ENCODE data around the gene PNRC2. TPM values are rescaled to one million over a fixed set of nuclear protein-coding genes. Genes with fewer than 3 reads are reported as not detected.

The PNRC2 gene
- total RNA-seq, 2 experiments from 2014 or later: 172 to 183 TPM

DNA sequence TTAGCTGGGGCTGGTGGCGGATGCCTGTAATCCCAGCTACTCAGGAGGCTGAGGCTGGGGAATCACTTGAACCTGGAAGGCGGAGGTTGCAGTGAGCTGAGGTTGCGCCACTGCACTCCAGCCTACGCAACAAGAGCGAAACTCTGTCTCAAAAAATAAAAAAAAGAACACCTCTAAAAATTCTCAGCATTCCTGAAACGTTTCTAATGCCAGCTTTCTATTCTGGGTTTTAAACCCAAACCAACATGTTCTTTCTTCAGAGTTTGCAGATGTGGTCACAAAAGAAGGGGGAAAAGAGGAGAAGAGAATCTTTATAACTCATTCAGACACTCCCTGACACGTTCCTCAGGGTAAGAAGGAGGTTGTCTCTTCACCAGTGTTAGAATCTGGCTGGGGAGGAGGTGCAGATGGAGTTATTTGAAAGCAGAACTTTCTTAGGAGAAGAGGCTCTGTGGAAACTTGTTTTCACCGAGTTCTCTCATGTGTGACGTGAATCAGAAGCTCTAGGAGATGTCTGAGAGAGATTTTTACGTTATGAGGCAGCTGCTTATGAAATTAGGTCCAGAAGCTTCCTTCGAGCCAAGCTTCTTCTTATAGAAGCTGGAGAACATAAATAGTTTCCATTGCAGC, 28.7 kb upstream of the PNRC2 start:
- Histone ChIP-seq H3K4me1 (ENCODE audit: insufficient read depth, low read length) (no peaks in the 10 kb centered on the region), H3K27ac (ENCODE audit: low read depth in 1 of 2, low read length in 2 of 2) (no peak overlapping the region), H3K4me3 (ENCODE audit: low read length) (no peak overlapping the region), H3K36me3 (ENCODE audit: insufficient read depth, low read length) (no peaks in the 10 kb centered on the region), H3K27me3 (ENCODE audit: control insufficient read depth in 1 of 2, insufficient read depth in 2 of 2, low read length in 2 of 2) (no peaks in the 10 kb centered on the region), H3K9me3 (ENCODE audit: control insufficient read depth in 1 of 2, insufficient read depth in 1 of 2, low read length in 2 of 2) (no peaks in the 10 kb centered on the region)
- Mint-ChIP-seq H3K4me3 (no peak overlapping the region), H3K36me3 (ENCODE audit: low read depth) (no peaks in the 10 kb centered on the region), H3K27ac (no peak overlapping the region), H3K4me1 (ENCODE audit: low read depth) (no peaks in the 10 kb centered on the region), H3K9me3 (no peaks in the 10 kb centered on the region), H3K27me3 (peaks cover 4% of the 10 kb centered on the region)
- CTCF ChIA-PET: no interaction called here
- POLR2A ChIA-PET: no interaction called here
- DNase-seq (no peak), ATAC-seq (ENCODE audit: poor library complexity) (no peak)
- TF ChIP-seq, protein P1, sequence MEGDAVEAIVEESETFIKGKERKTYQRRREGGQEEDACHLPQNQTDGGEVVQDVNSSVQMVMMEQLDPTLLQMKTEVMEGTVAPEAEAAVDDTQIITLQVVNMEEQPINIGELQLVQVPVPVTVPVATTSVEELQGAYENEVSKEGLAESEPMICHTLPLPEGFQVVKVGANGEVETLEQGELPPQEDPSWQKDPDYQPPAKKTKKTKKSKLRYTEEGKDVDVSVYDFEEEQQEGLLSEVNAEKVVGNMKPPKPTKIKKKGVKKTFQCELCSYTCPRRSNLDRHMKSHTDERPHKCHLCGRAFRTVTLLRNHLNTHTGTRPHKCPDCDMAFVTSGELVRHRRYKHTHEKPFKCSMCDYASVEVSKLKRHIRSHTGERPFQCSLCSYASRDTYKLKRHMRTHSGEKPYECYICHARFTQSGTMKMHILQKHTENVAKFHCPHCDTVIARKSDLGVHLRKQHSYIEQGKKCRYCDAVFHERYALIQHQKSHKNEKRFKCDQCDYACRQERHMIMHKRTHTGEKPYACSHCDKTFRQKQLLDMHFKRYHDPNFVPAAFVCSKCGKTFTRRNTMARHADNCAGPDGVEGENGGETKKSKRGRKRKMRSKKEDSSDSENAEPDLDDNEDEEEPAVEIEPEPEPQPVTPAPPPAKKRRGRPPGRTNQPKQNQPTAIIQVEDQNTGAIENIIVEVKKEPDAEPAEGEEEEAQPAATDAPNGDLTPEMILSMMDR (IDR thresholded peaks at IDR 0.05): no peak
- intact Hi-C loops (cut with DNase I, micrococcal nuclease): no loop called here

DNA sequence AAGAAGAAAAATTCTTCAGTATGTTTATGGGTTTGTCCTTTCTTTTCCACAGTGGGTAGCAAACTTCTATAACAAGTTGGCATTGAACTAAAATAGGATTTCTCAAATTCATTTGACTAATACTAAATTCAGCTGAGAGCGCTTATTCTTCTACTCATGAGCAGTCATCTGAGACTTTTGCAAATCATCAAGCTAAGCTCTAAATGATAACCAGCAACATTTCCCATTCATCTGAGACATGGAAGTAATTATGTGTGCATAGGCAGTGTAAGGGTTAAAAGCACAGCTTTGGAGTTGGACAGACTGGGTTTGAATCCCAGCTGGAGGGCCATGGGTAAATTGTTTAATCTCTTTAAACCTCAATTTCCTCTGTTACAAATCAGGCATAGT, 28.1 kb upstream of the PNRC2 start:
- Mint-ChIP-seq H3K36me3 (ENCODE audit: low read depth) (no peaks in the 10 kb centered on the region), H3K9me3 (no peaks in the 10 kb centered on the region), H3K27ac (no peak overlapping the region), H3K27me3 (peaks cover 4% of the 10 kb centered on the region), H3K4me1 (ENCODE audit: low read depth) (no peaks in the 10 kb centered on the region), H3K4me3 (no peak overlapping the region)
- H3K27ac ChIP-seq (ENCODE audit: low read depth in 1 of 2, low read length in 2 of 2): no peak overlapping the region
- no peaks in the 10 kb centered on the region for H3K4me1 ChIP-seq (ENCODE audit: insufficient read depth, low read length)
- intact Hi-C loops (cut with DNase I, micrococcal nuclease): no loop called here
- H3K36me3 ChIP-seq (ENCODE audit: insufficient read depth, low read length): no peaks in the 10 kb centered on the region
- H3K9me3 ChIP-seq (ENCODE audit: control insufficient read depth in 1 of 2, insufficient read depth in 1 of 2, low read length in 2 of 2): no peaks in the 10 kb centered on the region
- DNase-seq (no peak), ATAC-seq (ENCODE audit: poor library complexity) (no peak)
- no peaks in the 10 kb centered on the region for H3K27me3 ChIP-seq (ENCODE audit: control insufficient read depth in 1 of 2, insufficient read depth in 2 of 2, low read length in 2 of 2)
- TF ChIP-seq, protein P1 (IDR thresholded peaks at IDR 0.05): no peak
- POLR2A ChIA-PET: no interaction called here
- no peak overlapping the region for H3K4me3 ChIP-seq (ENCODE audit: low read length)
- CTCF ChIA-PET: no interaction called here

DNA sequence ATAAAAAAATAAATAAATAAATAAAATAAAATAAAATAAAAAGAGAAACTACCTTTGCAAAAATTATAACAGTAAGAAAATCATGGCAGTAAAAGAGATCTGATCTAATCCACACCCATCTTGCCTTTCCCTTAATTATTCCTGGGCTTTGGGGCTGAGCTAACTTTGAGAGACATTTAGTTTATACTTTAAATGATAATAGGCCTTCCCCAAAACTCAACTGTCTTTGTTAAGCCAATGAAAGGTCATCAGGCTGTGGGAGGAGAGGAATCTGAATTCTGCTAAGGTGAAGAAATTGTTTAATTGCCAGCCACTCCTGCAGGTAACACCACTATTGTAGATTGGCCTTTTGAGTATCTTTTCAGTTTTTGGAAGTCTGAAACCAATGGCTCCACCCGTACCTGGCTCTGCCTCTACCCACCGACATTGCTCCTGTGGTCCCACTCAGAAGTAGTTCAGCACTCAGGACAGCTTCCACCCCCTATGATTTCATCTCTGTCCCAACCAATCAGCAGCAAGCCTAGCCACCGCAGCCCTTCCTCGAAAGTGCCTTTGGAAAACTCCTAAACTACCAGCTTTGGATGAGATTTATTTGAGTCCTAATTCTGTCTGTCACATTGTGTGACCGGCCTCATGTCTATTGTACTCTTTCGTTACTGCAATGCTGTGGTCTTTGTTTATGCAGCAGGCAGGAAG, 23.0 kb upstream of the PNRC2 start:
- Histone ChIP-seq H3K27ac (ENCODE audit: low read depth in 1 of 2, low read length in 2 of 2) (no peak overlapping the region), H3K4me1 (ENCODE audit: insufficient read depth, low read length) (no peaks in the 10 kb centered on the region), H3K36me3 (ENCODE audit: insufficient read depth, low read length) (no peaks in the 10 kb centered on the region), H3K9me3 (ENCODE audit: control insufficient read depth in 1 of 2, insufficient read depth in 1 of 2, low read length in 2 of 2) (no peaks in the 10 kb centered on the region), H3K27me3 (ENCODE audit: control insufficient read depth in 1 of 2, insufficient read depth in 2 of 2, low read length in 2 of 2) (no peaks in the 10 kb centered on the region), H3K4me3 (ENCODE audit: low read length) (no peak overlapping the region)
- Mint-ChIP-seq H3K9me3 (no peaks in the 10 kb centered on the region), H3K36me3 (ENCODE audit: low read depth) (no peaks in the 10 kb centered on the region), H3K27ac (no peak overlapping the region), H3K4me1 (ENCODE audit: low read depth) (no peaks in the 10 kb centered on the region), H3K27me3 (no peaks in the 10 kb centered on the region), H3K4me3 (no peak overlapping the region)
- intact Hi-C loops (cut with DNase I, micrococcal nuclease): no loop called here
- DNase-seq: no peak
- ATAC-seq (ENCODE audit: poor library complexity): no peak
- CTCF ChIA-PET: no interaction called here
- POLR2A ChIA-PET: no interaction called here
- TF ChIP-seq, protein P1 (IDR thresholded peaks at IDR 0.05): no peak
